Large intestine (tissue), 3 donors: ENCODE measurements around the gene SLITRK2. TPM values are rescaled to one million over a fixed set of nuclear protein-coding genes. Genes with fewer than 3 reads are reported as not detected.

ENCODE experiments used
- DNase-seq, 2 donors: peaks; one replicate each; pipeline versions ENCODE4 v3.0.0 to v3.0.0-alpha.2; 2013
- H3K27ac ChIP-seq: one replicate; pipeline ENCODE4 v1.5.1; 2013; ENCODE audit warnings: low read length
- H3K27me3 ChIP-seq: 2 replicates; pipeline ENCODE4 v1.6.1; 2013; ENCODE audit warnings: low read length; ENCODE audit not compliant: control insufficient read depth, insufficient read depth
- H3K36me3 ChIP-seq: 2 replicates; pipeline ENCODE4 v1.6.1; 2013; ENCODE audit warnings: low read length; ENCODE audit not compliant: control insufficient read depth, insufficient read depth
- H3K4me1 ChIP-seq: one replicate; pipeline ENCODE4 v1.6.1; 2013; ENCODE audit warnings: low read length; ENCODE audit not compliant: control insufficient read depth, insufficient read depth
- H3K4me3 ChIP-seq: one replicate; pipeline ENCODE4 v1.5.1; 2013; ENCODE audit warnings: low read length
- H3K9me3 ChIP-seq: one replicate; pipeline ENCODE4 v1.6.1; 2013; ENCODE audit warnings: mild to moderate bottlenecking, low read depth, low read length, moderate library complexity; ENCODE audit not compliant: control insufficient read depth
- WGBS: methylation state at CpG from one replicate; pipeline ENCODE4 v1.1.5; 2013; ENCODE audit warnings: low lambda C conversion rate; ENCODE audit not compliant: insufficient coverage; 5-methylcytosine and 5-hydroxymethylcytosine counted together
- polyA plus RNA-seq: library from polyadenylated mRNA; unstranded; fragments of 120-200 nt; gene quantifications from one replicate; pipeline ENCODE4 v1.2.1, GENCODE V29; 2013

The SLITRK2 gene
- polyA plus RNA-seq, 1 donor = 1.2 TPM

DNA sequence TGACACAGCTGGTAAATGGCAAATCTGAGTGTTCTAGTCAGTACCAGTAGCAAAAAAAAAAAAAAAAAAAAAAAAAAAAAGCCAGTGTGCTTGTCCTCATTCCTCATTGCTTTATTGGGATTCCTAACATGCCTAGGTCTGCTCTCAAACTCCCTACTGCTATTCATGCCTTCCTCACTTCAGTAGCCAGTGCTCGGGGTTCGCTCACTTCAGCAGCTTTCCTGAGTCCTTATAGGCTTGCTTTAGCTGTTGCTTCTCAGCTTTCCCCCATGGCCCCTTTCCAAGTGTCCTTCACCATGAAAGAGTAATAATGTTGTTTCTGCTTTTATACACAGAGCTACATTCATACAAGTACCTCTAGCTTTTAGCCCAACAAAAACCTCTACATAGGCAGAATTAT is 30.8 kb downstream of the SLITRK2 start:
- H3K4me3 ChIP-seq = no peak overlapping the region
- H3K27me3 ChIP-seq = no peaks in the 10 kb centered on the region
- peaks cover 5% of the 10 kb centered on the region for H3K4me1 ChIP-seq
- no peaks in the 10 kb centered on the region for H3K9me3 ChIP-seq
- WGBS = no CpG with 5 or more reads among the region's 2 CpGs
- H3K27ac ChIP-seq = no peak overlapping the region
- no peak for DNase-seq
- no peaks in the 10 kb centered on the region for H3K36me3 ChIP-seq

DNA sequence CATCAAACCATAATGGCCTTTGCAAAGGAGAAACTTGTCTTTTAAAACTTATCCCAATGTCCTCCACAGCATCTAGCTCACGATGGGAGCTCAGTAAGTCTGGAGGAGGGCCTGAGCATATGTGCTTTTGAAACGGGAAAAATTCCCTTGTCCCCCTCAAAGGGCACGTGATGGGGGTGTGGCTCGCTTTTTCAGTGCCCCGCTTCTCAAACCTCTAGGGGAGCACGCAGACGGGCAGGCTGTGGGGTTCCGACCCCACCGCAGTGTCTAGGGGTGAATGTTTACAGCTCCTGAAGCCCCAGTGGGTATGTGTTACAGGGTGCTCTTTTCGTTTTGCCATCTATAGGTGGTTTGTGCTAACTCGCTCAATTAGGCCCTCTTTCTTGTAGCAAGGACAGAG is 31.2 kb downstream of the SLITRK2 start:
- no CpG with 5 or more reads among the region's 11 CpGs for WGBS
- no peaks in the 10 kb centered on the region for H3K36me3 ChIP-seq

DNA sequence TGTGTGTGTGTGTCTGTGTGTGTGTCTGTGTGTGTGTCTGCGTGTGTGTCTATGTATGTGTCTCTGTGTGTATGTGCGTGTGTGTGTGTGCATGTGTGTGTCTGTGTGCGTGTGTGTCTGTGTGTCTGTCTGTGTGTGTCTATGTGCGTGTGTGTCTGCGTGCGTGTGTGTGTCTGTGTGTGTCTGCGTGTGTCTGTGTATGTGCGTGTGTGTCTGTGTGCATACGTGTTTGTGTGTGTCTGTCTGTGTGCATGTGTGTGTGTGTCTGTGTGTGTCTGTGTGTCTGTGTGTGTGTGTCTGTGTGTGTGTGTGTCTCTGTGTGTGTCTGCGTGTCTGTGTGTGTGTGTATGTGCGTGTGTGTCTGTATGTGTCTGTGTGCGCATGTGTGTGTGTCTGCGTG is 35.6 kb downstream of the SLITRK2 start:
- H3K9me3 ChIP-seq = no peaks in the 10 kb centered on the region
- H3K4me1 ChIP-seq = peaks cover 2% of the 10 kb centered on the region
- H3K4me3 ChIP-seq = no peak overlapping the region
- no peaks in the 10 kb centered on the region for H3K27me3 ChIP-seq
- no peaks in the 10 kb centered on the region for H3K36me3 ChIP-seq
- no peak for DNase-seq
- no CpG with 5 or more reads among the region's 13 CpGs for WGBS
- H3K27ac ChIP-seq = no peak overlapping the region

More for the DNA sequence above, 31.2 kb downstream of the SLITRK2 start:
- H3K9me3 ChIP-seq = no peaks in the 10 kb centered on the region
- H3K4me3 ChIP-seq = no peak overlapping the region
- DNase-seq = no peak
- no peaks in the 10 kb centered on the region for H3K27me3 ChIP-seq
- no peak overlapping the region for H3K27ac ChIP-seq
- H3K4me1 ChIP-seq = peaks cover 2% of the 10 kb centered on the region

DNA sequence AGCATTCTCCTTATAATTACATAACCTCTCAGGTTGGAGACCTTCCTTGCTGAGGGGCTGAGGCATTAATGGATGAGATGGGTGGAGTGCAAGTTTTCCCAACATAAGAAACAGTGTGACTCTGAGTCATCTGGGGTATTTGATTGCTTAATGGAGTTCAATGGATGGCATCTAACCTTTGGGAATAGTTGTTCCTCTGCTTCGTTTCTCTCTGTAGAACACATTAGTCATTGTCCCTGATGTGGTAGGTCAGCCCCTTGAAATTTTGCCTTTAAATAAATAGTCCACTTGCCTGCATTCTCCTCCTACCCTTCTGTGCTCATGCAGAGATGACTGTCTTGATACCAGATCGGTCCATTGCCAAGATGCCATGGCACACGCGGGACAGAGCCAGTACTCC is 38.6 kb downstream of the SLITRK2 start:
- Histone ChIP-seq H3K9me3 (no peaks in the 10 kb centered on the region), H3K27me3 (no peaks in the 10 kb centered on the region), H3K27ac (no peak overlapping the region), H3K4me1 (peaks cover 2% of the 10 kb centered on the region), H3K4me3 (no peak overlapping the region), H3K36me3 (no peaks in the 10 kb centered on the region)
- no CpG with 5 or more reads among the region's 4 CpGs for WGBS
- DNase-seq = no peak

DNA sequence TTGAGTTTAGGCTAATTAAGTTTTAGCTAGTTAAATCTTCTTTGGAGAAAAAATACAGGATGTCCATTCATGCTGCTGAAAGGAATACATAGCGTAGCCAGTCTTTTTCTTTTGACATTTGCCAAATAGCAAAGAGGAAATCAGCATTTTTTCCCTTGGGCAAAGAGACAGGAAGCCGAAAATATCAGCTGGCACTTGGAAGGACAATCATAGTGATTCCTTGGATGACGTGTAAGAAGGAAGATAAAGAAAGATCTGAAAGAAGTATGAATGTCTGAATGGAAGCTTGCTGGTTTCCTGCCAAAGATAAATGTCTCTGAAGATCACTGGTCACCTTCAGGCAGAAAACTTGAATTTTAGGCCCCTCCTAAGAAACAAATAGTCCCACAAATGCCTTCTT is 44.2 kb downstream of the SLITRK2 start:
- Histone ChIP-seq H3K9me3 (no peaks in the 10 kb centered on the region), H3K4me3 (no peak overlapping the region), H3K36me3 (no peaks in the 10 kb centered on the region), H3K27me3 (no peaks in the 10 kb centered on the region), H3K27ac (no peak overlapping the region), H3K4me1 (peaks cover 4% of the 10 kb centered on the region)
- DNase-seq = no peak
- 90% methylated on average over 2 of the region's 3 CpGs for WGBS

DNA sequence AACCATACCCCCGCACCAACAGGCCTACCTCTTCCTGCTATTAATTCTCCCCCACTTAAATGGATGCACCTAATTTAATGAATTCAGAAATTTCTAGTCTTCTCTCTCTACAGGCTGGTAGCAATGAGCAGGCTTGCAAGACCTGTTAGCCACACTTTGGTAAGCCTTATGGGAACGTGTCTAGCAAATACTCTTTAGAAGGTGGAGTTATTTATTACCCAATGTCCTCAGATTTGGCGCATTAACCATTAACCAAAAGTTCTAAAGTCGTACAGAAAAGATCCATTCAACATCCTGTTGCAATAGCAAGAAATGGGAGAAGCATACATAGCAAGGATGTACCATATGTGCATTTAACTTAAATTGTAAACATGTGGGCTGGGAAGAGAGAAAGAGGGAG is 47.5 kb downstream of the SLITRK2 start:
- no peaks in the 10 kb centered on the region for H3K9me3 ChIP-seq
- H3K4me3 ChIP-seq = no peak overlapping the region
- no peak overlapping the region for H3K27ac ChIP-seq
- H3K27me3 ChIP-seq = no peaks in the 10 kb centered on the region
- peak; percentile 3 to 62 for DNase-seq
- no CpG with 5 or more reads among the region's 4 CpGs for WGBS
- H3K4me1 ChIP-seq = peaks cover 4% of the 10 kb centered on the region
- no peaks in the 10 kb centered on the region for H3K36me3 ChIP-seq
